ENCODE data around the gene C1orf122.

DNA sequence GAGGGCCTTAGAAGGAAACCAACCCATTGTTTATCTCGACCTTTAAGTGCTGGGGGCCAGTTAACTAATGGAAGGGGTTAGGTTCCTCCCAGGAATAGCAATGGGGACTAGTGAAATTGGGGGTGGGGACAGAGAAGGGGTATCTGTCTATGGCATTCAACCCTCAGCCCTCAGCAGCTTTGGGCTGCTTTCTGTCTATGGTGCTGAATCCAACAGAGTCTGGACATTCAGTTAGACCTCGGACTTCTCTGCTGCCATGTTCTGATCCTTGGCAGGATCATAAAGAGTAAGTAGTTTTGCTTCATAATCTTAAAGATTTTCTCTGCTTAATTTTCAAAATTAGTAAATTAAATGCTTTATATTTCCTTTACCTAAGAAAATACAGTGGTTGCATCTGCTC lies 40.1 kb upstream of the C1orf122 start:
- TF ChIP-seq, protein P1, sequence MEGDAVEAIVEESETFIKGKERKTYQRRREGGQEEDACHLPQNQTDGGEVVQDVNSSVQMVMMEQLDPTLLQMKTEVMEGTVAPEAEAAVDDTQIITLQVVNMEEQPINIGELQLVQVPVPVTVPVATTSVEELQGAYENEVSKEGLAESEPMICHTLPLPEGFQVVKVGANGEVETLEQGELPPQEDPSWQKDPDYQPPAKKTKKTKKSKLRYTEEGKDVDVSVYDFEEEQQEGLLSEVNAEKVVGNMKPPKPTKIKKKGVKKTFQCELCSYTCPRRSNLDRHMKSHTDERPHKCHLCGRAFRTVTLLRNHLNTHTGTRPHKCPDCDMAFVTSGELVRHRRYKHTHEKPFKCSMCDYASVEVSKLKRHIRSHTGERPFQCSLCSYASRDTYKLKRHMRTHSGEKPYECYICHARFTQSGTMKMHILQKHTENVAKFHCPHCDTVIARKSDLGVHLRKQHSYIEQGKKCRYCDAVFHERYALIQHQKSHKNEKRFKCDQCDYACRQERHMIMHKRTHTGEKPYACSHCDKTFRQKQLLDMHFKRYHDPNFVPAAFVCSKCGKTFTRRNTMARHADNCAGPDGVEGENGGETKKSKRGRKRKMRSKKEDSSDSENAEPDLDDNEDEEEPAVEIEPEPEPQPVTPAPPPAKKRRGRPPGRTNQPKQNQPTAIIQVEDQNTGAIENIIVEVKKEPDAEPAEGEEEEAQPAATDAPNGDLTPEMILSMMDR (IDR thresholded peaks at IDR 0.05) = no peak
- TF ChIP-seq POLR2AphosphoS5 (IDR thresholded peaks at IDR 0.05) = no peak
